Fibroblast of lung (primary cell): ENCODE results near the gene CST3. TPM values are rescaled to one million over a fixed set of nuclear protein-coding genes. Genes with fewer than 3 reads are reported as not detected.

ENCODE experiments used
- DNase-seq, 2 donors: peaks; one replicate each; pipeline versions ENCODE4 v3.0.0 to v3.0.0-alpha.2; 2010; ENCODE audit warnings: low read depth in 2 of 2
- H2AFZ ChIP-seq: 2 replicates; pipeline ENCODE4 v1.5.1; 2012; ENCODE audit warnings: low read length, control low read depth, inconsistent platforms
- H3K27ac ChIP-seq: 2 replicates; pipeline ENCODE4 v1.5.1; 2011; ENCODE audit warnings: low read length, control low read depth; ENCODE audit not compliant: insufficient read depth
- H3K27me3 ChIP-seq: 2 replicates; pipeline ENCODE4 v1.5.1; 2011; ENCODE audit warnings: mild to moderate bottlenecking, low read length; ENCODE audit not compliant: control insufficient read depth, insufficient read depth
- H3K36me3 ChIP-seq: 2 replicates; pipeline ENCODE4 v1.5.1; 2011; ENCODE audit warnings: low read length; ENCODE audit not compliant: control insufficient read depth, insufficient read depth
- H3K4me1 ChIP-seq: 2 replicates; pipeline ENCODE4 v1.5.1; 2011; ENCODE audit warnings: low read length; ENCODE audit not compliant: control insufficient read depth, insufficient read depth; ENCODE audit errors: extremely low read depth
- H3K4me2 ChIP-seq: 2 replicates; pipeline ENCODE4 v1.5.1; 2011; ENCODE audit warnings: low read length, control low read depth; ENCODE audit not compliant: insufficient read depth; ENCODE audit errors: extremely low read depth
- H3K4me3 ChIP-seq, 4 experiments: fragments of 200-600 bp in 1 of 4; sonication (generic) in 1 of 4; replicated peaks in 1 of 4; 2 replicates each; pipeline ENCODE4 v1.5.1; 2011 to 2016; ENCODE audit warnings: low read length in 4 of 4, low read depth in 3 of 4, mild to moderate bottlenecking in 3 of 4, control low read depth in 2 of 4, inconsistent platforms in 1 of 4, mixed read lengths in 1 of 4; ENCODE audit not compliant: insufficient read depth in 1 of 4; ENCODE audit errors: control extremely low read depth in 1 of 4
- H3K79me2 ChIP-seq: 2 replicates; pipeline ENCODE4 v1.5.1; 2012; ENCODE audit warnings: mild to moderate bottlenecking, low read length, inconsistent platforms; ENCODE audit not compliant: control insufficient read depth, insufficient read depth
- H3K9ac ChIP-seq: 2 replicates; pipeline ENCODE4 v1.5.1; 2011; ENCODE audit warnings: mild to moderate bottlenecking, low read length, control low read depth; ENCODE audit not compliant: insufficient read depth
- H3K9me3 ChIP-seq: 2 replicates; pipeline ENCODE4 v1.5.1; 2012; ENCODE audit warnings: low read depth, low read length; ENCODE audit not compliant: control insufficient read depth, insufficient read depth
- H4K20me1 ChIP-seq: 2 replicates; pipeline ENCODE4 v1.5.1; 2011; ENCODE audit warnings: low read length; ENCODE audit not compliant: control insufficient read depth, insufficient read depth; ENCODE audit errors: extremely low read depth
- EZH2 ChIP-seq: IDR thresholded peaks from 2 replicates; pipeline ENCODE4 v1.5.1; 2012; ENCODE audit warnings: low read length, control low read depth, mild to moderate bottlenecking; ENCODE audit errors: missing control alignments
- polyA plus RNA-seq, 2 donors: library from polyadenylated mRNA; depleted of rRNA in 1 of 2; stranded (reverse) in 1 of 2; unstranded in 1 of 2; fragments of >200 nt; gene quantifications; 2 replicates each; pipeline ENCODE4 v1.2.1, GENCODE V29; 2011 to 2012; ENCODE audit warnings: missing spikeins in 1 of 2
- total RNA-seq: library from RNA; depleted of rRNA; stranded (reverse); fragments of >200 nt; gene quantifications from 2 replicates; pipeline ENCODE4 v1.2.1, GENCODE V29; 2014
- TF ChIP-seq, protein P1 (sequence below), 2 donors: IDR thresholded peaks in 1 of 2; conservative IDR thresholded peaks in 1 of 2; 1 replicate in 1 of 2; 2 replicates in 1 of 2; pipeline ENCODE4 v1.5.1; 2011 to 2012; ENCODE audit warnings: low read length in 2 of 2, control low read depth in 1 of 2, inconsistent platforms in 1 of 2, low read depth in 1 of 2, mild to moderate bottlenecking in 1 of 2

The CST3 gene
- total and polyA plus RNA-seq, 2 donors (not counting 1 experiment from before 2014, with no cell fraction given), result 136 to 162 TPM

DNA sequence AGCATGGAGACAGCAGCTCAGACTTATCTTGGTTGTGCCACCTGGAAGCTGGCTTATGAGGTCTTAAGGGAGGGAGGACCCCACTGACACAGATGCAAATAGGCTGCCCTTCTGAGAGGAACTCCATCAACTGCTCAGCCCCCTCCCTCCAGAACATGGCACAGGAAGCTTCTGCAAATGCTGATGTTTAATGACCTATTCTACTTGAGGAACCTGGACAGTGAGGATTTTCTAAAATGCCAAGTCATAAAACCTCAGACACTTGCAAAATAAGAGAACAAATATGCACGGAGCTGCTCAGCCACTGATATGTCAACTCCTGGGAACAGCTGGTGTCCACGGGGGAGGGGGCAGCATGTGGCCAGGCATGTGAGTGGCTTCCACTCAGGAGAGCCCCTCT lies 35.5 kb downstream of the CST3 start:
- no peaks in the 10 kb centered on the region for H3K79me2 ChIP-seq
- TF ChIP-seq, protein P1, sequence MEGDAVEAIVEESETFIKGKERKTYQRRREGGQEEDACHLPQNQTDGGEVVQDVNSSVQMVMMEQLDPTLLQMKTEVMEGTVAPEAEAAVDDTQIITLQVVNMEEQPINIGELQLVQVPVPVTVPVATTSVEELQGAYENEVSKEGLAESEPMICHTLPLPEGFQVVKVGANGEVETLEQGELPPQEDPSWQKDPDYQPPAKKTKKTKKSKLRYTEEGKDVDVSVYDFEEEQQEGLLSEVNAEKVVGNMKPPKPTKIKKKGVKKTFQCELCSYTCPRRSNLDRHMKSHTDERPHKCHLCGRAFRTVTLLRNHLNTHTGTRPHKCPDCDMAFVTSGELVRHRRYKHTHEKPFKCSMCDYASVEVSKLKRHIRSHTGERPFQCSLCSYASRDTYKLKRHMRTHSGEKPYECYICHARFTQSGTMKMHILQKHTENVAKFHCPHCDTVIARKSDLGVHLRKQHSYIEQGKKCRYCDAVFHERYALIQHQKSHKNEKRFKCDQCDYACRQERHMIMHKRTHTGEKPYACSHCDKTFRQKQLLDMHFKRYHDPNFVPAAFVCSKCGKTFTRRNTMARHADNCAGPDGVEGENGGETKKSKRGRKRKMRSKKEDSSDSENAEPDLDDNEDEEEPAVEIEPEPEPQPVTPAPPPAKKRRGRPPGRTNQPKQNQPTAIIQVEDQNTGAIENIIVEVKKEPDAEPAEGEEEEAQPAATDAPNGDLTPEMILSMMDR (conservative IDR thresholded peaks at IDR 0.05 in 1 of 2, IDR thresholded peaks at IDR 0.05 in 1 of 2; ENCODE audit: low read depth in 1 of 2, low read length in 2 of 2), result no peak
- TF ChIP-seq EZH2, result no peak
- H3K36me3 ChIP-seq, result no peaks in the 10 kb centered on the region
- H3K9ac ChIP-seq, result no peak overlapping the region
- DNase-seq, result no peak
- no peaks in the 10 kb centered on the region for H3K4me1 ChIP-seq
- H4K20me1 ChIP-seq, result no peaks in the 10 kb centered on the region
- no peaks in the 10 kb centered on the region for H3K9me3 ChIP-seq
- no peak overlapping the region for H2AFZ ChIP-seq
- H3K27ac ChIP-seq, result no peak overlapping the region
- H3K4me3 ChIP-seq, result no peak overlapping the region
- H3K4me2 ChIP-seq, result no peak overlapping the region
- peaks cover 15% of the 10 kb centered on the region for H3K27me3 ChIP-seq

DNA sequence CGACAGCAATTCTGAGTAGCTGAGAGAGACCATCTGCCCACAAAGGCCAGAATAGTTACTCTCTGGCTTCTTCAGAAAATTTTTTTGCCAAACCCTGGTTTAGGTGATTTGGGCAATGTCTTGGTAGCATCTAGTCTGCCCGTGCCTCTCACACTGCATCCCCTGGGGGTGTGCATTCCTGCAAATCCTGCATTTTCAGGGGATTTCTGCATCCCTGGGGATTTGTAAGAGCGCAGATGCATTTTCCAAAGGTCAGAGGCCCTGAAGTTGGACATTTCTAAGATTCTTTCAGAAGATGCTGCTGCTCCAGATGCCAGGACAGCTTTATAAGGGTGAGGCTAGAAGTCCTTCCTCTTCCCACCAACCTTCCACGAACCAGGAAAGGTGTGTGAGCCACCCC lies 36.0 kb downstream of the CST3 start:
- TF ChIP-seq EZH2, result no peak
- TF ChIP-seq, protein P1 (conservative IDR thresholded peaks at IDR 0.05 in 1 of 2, IDR thresholded peaks at IDR 0.05 in 1 of 2; ENCODE audit: low read depth in 1 of 2, low read length in 2 of 2), result no peak
- no peak for DNase-seq
- no peaks in the 10 kb centered on the region for H3K36me3 ChIP-seq
- no peaks in the 10 kb centered on the region for H3K79me2 ChIP-seq
- peaks cover 15% of the 10 kb centered on the region for H3K27me3 ChIP-seq
- H3K4me2 ChIP-seq, result no peak overlapping the region
- H3K4me3 ChIP-seq, result no peak overlapping the region
- H2AFZ ChIP-seq, result no peak overlapping the region
- H3K27ac ChIP-seq, result no peak overlapping the region
- H3K4me1 ChIP-seq, result no peaks in the 10 kb centered on the region
- no peak overlapping the region for H3K9ac ChIP-seq
- H4K20me1 ChIP-seq, result no peaks in the 10 kb centered on the region
- H3K9me3 ChIP-seq, result no peaks in the 10 kb centered on the region

DNA sequence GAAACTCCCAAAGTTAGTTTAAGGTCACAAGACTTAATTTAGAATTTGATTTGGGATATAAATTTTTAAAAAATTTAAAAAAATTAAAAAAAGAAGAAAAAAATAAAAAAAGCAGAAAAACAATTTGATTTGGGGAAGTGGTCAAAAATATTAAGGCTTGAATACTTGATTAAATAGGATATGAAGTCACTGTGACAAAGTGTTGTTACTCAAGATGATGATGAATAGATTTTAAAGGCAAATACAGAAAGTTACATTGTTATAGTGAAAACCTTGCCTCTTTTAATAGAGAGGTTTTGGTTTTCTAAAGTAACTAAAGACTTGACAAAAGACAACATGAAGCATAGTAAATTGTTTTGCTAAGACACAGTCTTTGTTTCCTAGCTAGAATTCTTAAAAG lies 39.3 kb downstream of the CST3 start:
- Histone ChIP-seq H3K4me2 (no peak overlapping the region), H3K4me1 (no peaks in the 10 kb centered on the region), H3K27me3 (peaks cover 15% of the 10 kb centered on the region), H3K36me3 (no peaks in the 10 kb centered on the region), H4K20me1 (no peaks in the 10 kb centered on the region), H2AFZ (no peak overlapping the region), H3K79me2 (no peaks in the 10 kb centered on the region), H3K9me3 (no peaks in the 10 kb centered on the region), H3K27ac (no peak overlapping the region), H3K4me3 (no peak overlapping the region), H3K9ac (no peak overlapping the region)
- no peak for DNase-seq
- TF ChIP-seq EZH2, result no peak
- TF ChIP-seq, protein P1 (conservative IDR thresholded peaks at IDR 0.05 in 1 of 2, IDR thresholded peaks at IDR 0.05 in 1 of 2; ENCODE audit: low read depth in 1 of 2, low read length in 2 of 2), result no peak
